Suprapubic skin (tissue), 3 donors: ENCODE data around the gene TRRAP.

Experiments
- CTCF ChIP-seq, 2 donors: fragments of 200-600 bp in 1 of 2; fragments of 450-650 bp in 1 of 2; sonication (generic) in 1 of 2; IDR thresholded peaks; one replicate each; pipeline ENCODE4 v1.5.1; 2016 to 2019; ENCODE audit warnings: antibody characterized with exemption in 2 of 2, mild to moderate bottlenecking in 1 of 2, moderate library complexity in 1 of 2
- EP300 ChIP-seq: sonication (generic); formaldehyde crosslinking; IDR thresholded peaks from one replicate; pipeline ENCODE4 v1.6.1; 2017; ENCODE audit warnings: antibody characterized with exemption

- TF ChIP-seq CTCF (IDR thresholded peaks at IDR 0.05) (no peak), EP300 (no peak)
Measured at GRCh38 chr7:98970016-98970615, 91.8 kb downstream of the TRRAP start.
